Loucy (cell line): Measurements from ENCODE around the gene MOB3B.

Source experiments
- CTCF ChIP-seq: fragments of 200-600 bp; sonication (generic); conservative IDR thresholded peaks from 2 replicates; pipeline ENCODE4 v1.5.1; 2014; ENCODE audit warnings: mild to moderate bottlenecking, antibody characterized with exemption, low read length
- EZH2phosphoT487 ChIP-seq: fragments of 200-600 bp; IDR thresholded peaks from 2 replicates; pipeline ENCODE4 v1.6.1; 2018; ENCODE audit warnings: antibody characterized with exemption, mild to moderate bottlenecking, moderate library complexity, borderline replicate concordance

- TF ChIP-seq CTCF (no peak), EZH2phosphoT487 (no peak)
These were observed 91.1 kb downstream of the MOB3B start for GRCh38 chr9:27438522-27438921.
